Panc1 (cell line): ENCODE results near the gene CFDP1. TPM values are rescaled to one million over a fixed set of nuclear protein-coding genes. Genes with fewer than 3 reads are reported as not detected.

ENCODE experiments used
- ATAC-seq: fragments of 200-7000 bp; cut with Tn5 transposase; 2 replicates; pipeline ENCODE4 v1.9.1; 2020; ENCODE audit warnings: mild to moderate bottlenecking, moderate library complexity
- BruUV-seq: library from RNA; stranded (reverse); fragments of 400-500 nt; replicated peaks from 2 replicates; lab custom pipeline; 2021; lab: Mats Ljungman, UMichigan
- CTCF ChIA-PET: fragments of 300-600 bp; sonication (Branson Sonifier 250); formaldehyde crosslinking; loops from one replicate; lab custom pipeline; 2022; ENCODE audit warnings: antibody characterized with exemption; lab: Charles Lee
- POLR2A ChIA-PET: fragments of 300-600 bp; sonication (Branson Sonifier 250); formaldehyde crosslinking; loops from one replicate; lab custom pipeline; 2022; ENCODE audit warnings: antibody characterized with exemption; lab: Charles Lee
- DNase-seq: peaks from one replicate; pipeline ENCODE4 v3.0.0-alpha.2; 2010; ENCODE audit warnings: low read depth, low spot score
- H3K27ac ChIP-seq: 2 replicates; pipeline ENCODE4 v1.5.1; 2011; ENCODE audit warnings: mild to moderate bottlenecking, low read length, inconsistent platforms
- H3K27me3 ChIP-seq: fragments of 200-500 bp; sonication (Bioruptor generic); 2 replicates; pipeline ENCODE4 v1.6.0; 2014; ENCODE audit warnings: low read length, inconsistent platforms; ENCODE audit not compliant: control insufficient read depth, insufficient read depth
- H3K36me3 ChIP-seq: fragments of 200-500 bp; sonication (Bioruptor generic); 2 replicates; pipeline ENCODE4 v1.5.1; 2014; ENCODE audit warnings: inconsistent platforms, mild to moderate bottlenecking, low read length, moderate library complexity; ENCODE audit not compliant: control insufficient read depth, insufficient read depth
- H3K4me1 ChIP-seq: 2 replicates; pipeline ENCODE4 v1.5.1; 2011; ENCODE audit warnings: inconsistent platforms, mild to moderate bottlenecking, low read length, moderate library complexity; ENCODE audit not compliant: control insufficient read depth, insufficient read depth
- H3K4me3 ChIP-seq, 2 experiments: 2 replicates each; pipeline ENCODE4 v1.5.1; 2011 to 2012; ENCODE audit warnings: low read depth in 2 of 2, low read length in 2 of 2, mild to moderate bottlenecking in 2 of 2, inconsistent platforms in 1 of 2, moderate library complexity in 1 of 2
- H3K9me3 ChIP-seq: fragments of 200-500 bp; sonication (Bioruptor generic); 2 replicates; pipeline ENCODE4 v1.5.1; 2014; ENCODE audit warnings: low read depth, mild to moderate bottlenecking, inconsistent platforms, low read length, moderate library complexity; ENCODE audit not compliant: control insufficient read depth, insufficient read depth
- POLR2AphosphoS5 ChIP-seq: IDR thresholded peaks from 2 replicates; pipeline ENCODE4 v1.6.1; 2012; ENCODE audit warnings: mild to moderate bottlenecking, low read depth, low read length, moderate library complexity
- SIN3A ChIP-seq: IDR thresholded peaks from 2 replicates; pipeline ENCODE4 v1.6.1; 2012; ENCODE audit warnings: low read depth, mild to moderate bottlenecking, low read length, moderate library complexity, borderline replicate concordance; ENCODE audit not compliant: insufficient read depth
- TCF7L2 ChIP-seq: IDR thresholded peaks from 2 replicates; pipeline ENCODE4 v1.6.1; 2011; ENCODE audit warnings: mild to moderate bottlenecking, low read depth, low read length, inconsistent platforms
- in situ Hi-C: cut with HindIII; loops from 2 replicates; pipeline ENCODE4 v1.10.0; 2016; ENCODE audit warnings: low sequenced_read_pairs, low pct_unique_long_range_greater_than_20kb
- intact Hi-C: fragments of 100-400 bp; cut with micrococcal nuclease; formaldehyde crosslinking; loops from one replicate; pipeline ENCODE4 v1.10.0; 2022; ENCODE audit not compliant: unreplicated experiment
- total RNA-seq: library from RNA; stranded (reverse); gene quantifications from one replicate; pipeline ENCODE4 v1.2.1, GENCODE V29; 2021; ENCODE audit not compliant: unreplicated experiment
- TF ChIP-seq, protein P1 (sequence below), 2 experiments: IDR thresholded peaks; 2 replicates each; pipeline ENCODE4 v1.6.1; 2011 to 2012; ENCODE audit warnings: low read depth in 2 of 2, control low read depth in 1 of 2, low read length in 1 of 2, mild to moderate bottlenecking in 1 of 2, moderate library complexity in 1 of 2; ENCODE audit not compliant: insufficient read depth in 1 of 2
- TF ChIP-seq, protein P2 (sequence below): fragments of 450-650 bp; IDR thresholded peaks from 2 replicates; pipeline ENCODE4 v1.5.1; 2017; ENCODE audit warnings: mild to moderate bottlenecking

Gene CFDP1
- total RNA-seq, 1 experiment from 2014 or later, result 25.7 TPM

DNA sequence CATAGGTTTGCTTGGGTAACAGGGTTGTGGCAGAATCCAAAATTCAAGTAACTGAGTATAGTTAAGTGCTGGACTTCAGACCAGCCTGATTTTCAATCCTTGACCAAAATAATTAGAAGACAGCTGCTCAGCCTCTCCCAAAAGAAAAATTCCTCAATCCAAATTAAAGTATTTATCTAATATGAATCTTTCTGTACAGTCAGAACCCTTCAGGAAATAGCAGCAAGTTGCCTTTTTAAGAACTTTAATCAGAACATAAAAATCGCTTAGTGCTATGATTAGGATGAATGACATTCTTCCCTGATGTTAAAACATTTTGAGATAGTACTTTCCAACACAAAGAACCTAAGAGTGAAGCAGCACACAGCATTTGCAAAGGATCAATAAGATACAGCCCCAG lies 50.2 kb downstream of the CFDP1 start:
- Histone ChIP-seq H3K4me3 (no peak overlapping the region), H3K27ac (no peak overlapping the region), H3K27me3 (no peaks in the 10 kb centered on the region), H3K4me1 (no peaks in the 10 kb centered on the region), H3K9me3 (no peaks in the 10 kb centered on the region), H3K36me3 (no peaks in the 10 kb centered on the region)
- TF ChIP-seq, protein P1, sequence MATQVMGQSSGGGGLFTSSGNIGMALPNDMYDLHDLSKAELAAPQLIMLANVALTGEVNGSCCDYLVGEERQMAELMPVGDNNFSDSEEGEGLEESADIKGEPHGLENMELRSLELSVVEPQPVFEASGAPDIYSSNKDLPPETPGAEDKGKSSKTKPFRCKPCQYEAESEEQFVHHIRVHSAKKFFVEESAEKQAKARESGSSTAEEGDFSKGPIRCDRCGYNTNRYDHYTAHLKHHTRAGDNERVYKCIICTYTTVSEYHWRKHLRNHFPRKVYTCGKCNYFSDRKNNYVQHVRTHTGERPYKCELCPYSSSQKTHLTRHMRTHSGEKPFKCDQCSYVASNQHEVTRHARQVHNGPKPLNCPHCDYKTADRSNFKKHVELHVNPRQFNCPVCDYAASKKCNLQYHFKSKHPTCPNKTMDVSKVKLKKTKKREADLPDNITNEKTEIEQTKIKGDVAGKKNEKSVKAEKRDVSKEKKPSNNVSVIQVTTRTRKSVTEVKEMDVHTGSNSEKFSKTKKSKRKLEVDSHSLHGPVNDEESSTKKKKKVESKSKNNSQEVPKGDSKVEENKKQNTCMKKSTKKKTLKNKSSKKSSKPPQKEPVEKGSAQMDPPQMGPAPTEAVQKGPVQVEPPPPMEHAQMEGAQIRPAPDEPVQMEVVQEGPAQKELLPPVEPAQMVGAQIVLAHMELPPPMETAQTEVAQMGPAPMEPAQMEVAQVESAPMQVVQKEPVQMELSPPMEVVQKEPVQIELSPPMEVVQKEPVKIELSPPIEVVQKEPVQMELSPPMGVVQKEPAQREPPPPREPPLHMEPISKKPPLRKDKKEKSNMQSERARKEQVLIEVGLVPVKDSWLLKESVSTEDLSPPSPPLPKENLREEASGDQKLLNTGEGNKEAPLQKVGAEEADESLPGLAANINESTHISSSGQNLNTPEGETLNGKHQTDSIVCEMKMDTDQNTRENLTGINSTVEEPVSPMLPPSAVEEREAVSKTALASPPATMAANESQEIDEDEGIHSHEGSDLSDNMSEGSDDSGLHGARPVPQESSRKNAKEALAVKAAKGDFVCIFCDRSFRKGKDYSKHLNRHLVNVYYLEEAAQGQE (IDR thresholded peaks at IDR 0.05; ENCODE audit: insufficient read depth in 1 of 2, low read depth in 2 of 2, low read length in 1 of 2), result no peak
- no peak for TF ChIP-seq TCF7L2
- in situ Hi-C loops (no loop called here), intact Hi-C loops (loop anchor here (10.0 kb wide), 1 partner anchor 148 kb away; no protein-coding TSS in a partner anchor)
- ATAC-seq (no peak), DNase-seq (no peak)
- ChIA-PET POLR2A (no interaction called here), CTCF (interaction anchor here (0.6 kb wide), 1 partner anchor 150 kb away, joined by 8 read pairs; no protein-coding TSS in a partner anchor)
- BruUV-seq, result no TSS peak

DNA sequence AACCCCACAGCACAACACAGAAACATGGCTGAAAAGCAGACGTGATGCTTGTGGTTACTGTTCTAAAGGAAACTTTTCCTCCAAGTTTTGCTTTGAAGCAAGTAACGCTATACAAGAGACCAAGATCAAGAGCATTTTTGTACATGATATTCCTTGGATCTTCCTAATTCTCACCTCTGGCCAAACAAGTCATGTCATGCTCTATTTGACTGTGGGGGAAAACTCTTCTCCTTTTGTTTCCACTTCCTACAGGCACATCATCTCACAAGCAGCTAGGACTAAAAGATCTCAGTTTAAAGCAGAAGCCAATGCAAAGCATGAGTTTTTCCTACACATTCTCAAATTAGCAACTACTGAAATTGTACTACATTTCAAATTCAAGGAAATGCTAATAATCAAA lies 50.7 kb downstream of the CFDP1 start:
- Histone ChIP-seq H3K27ac (no peak overlapping the region), H3K9me3 (no peaks in the 10 kb centered on the region), H3K36me3 (no peaks in the 10 kb centered on the region), H3K27me3 (no peaks in the 10 kb centered on the region), H3K4me3 (no peak overlapping the region), H3K4me1 (no peaks in the 10 kb centered on the region)
- in situ Hi-C loops, result no loop called here
- no peak for DNase-seq
- no peak for TF ChIP-seq TCF7L2
- TF ChIP-seq, protein P2, sequence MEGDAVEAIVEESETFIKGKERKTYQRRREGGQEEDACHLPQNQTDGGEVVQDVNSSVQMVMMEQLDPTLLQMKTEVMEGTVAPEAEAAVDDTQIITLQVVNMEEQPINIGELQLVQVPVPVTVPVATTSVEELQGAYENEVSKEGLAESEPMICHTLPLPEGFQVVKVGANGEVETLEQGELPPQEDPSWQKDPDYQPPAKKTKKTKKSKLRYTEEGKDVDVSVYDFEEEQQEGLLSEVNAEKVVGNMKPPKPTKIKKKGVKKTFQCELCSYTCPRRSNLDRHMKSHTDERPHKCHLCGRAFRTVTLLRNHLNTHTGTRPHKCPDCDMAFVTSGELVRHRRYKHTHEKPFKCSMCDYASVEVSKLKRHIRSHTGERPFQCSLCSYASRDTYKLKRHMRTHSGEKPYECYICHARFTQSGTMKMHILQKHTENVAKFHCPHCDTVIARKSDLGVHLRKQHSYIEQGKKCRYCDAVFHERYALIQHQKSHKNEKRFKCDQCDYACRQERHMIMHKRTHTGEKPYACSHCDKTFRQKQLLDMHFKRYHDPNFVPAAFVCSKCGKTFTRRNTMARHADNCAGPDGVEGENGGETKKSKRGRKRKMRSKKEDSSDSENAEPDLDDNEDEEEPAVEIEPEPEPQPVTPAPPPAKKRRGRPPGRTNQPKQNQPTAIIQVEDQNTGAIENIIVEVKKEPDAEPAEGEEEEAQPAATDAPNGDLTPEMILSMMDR, result no peak
- no peak for TF ChIP-seq POLR2AphosphoS5
- no peak for TF ChIP-seq SIN3A
- TF ChIP-seq, protein P1 (IDR thresholded peaks at IDR 0.05; ENCODE audit: insufficient read depth in 1 of 2, low read depth in 2 of 2, low read length in 1 of 2), result no peak
- CTCF ChIA-PET, result interaction anchor here (0.6 kb wide), 1 partner anchor 149 kb away, joined by 8 read pairs; no protein-coding TSS in a partner anchor
- BruUV-seq, result no TSS peak
- POLR2A ChIA-PET, result no interaction called here
- intact Hi-C loops, result loop anchor here (10.0 kb wide), 1 partner anchor 148 kb away; no protein-coding TSS in a partner anchor
- ATAC-seq, result no peak
